Measurements from ENCODE around the gene TRPM8.

The TRPM8 gene

GRCh38 chr2:233922471-233922870, 5.3 kb downstream of the TRPM8 start:
- TF ChIP-seq CTCF (IDR thresholded peaks at IDR 0.05; ENCODE audit: insufficient read depth, missing control alignments) = no peak
- FAIRE-seq = no peak
- no peak for DNase-seq (ENCODE audit: insufficient read length, low spot score)

DNA sequence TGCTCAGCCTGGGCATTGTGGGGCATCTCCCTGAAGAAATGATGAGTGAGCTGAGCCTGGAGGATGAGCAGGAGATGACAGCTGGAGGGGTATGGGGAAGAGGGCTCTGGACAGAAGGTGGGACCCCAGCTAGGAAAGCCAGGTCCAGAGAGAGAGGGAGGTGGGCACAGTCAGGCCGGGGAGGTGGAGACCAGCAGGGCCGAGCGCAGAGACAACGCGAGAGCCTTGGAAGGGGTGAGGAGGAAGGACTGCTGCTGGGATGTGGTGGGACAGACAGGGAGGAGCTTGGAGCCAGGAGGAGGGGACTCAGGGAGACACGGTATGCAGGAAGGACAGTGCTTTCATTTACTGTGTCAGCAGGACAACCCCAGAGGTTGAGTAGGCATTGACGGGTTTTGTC, 8.2 kb downstream of the TRPM8 start:
- TF ChIP-seq CTCF (IDR thresholded peaks at IDR 0.05; ENCODE audit: insufficient read depth, missing control alignments) = no peak
- FAIRE-seq = no peak
- no peak for DNase-seq (ENCODE audit: insufficient read length, low spot score)

DNA sequence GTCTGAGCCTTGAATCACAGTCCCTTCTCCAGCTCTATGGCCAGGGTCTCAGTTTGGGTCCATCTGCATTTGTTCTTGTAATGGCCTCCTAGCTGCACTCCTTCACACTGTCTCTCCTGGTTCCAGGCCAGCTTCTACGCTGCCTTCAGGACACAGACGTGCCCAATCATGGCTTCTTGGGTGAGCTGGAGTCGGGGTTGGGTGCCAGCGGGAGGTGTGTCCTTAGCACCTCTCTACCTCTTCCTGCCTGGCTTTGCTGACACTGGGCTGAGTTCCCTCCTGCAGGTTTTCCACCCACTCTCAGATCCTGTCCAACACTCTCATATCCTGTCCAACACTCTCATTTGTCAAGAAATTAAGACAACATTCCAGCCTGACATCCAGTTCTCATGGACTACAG, 9.6 kb downstream of the TRPM8 start:
- FAIRE-seq (no peak), DNase-seq (ENCODE audit: insufficient read length, low spot score) (no peak)
- TF ChIP-seq CTCF (IDR thresholded peaks at IDR 0.05; ENCODE audit: insufficient read depth, missing control alignments) = no peak

DNA sequence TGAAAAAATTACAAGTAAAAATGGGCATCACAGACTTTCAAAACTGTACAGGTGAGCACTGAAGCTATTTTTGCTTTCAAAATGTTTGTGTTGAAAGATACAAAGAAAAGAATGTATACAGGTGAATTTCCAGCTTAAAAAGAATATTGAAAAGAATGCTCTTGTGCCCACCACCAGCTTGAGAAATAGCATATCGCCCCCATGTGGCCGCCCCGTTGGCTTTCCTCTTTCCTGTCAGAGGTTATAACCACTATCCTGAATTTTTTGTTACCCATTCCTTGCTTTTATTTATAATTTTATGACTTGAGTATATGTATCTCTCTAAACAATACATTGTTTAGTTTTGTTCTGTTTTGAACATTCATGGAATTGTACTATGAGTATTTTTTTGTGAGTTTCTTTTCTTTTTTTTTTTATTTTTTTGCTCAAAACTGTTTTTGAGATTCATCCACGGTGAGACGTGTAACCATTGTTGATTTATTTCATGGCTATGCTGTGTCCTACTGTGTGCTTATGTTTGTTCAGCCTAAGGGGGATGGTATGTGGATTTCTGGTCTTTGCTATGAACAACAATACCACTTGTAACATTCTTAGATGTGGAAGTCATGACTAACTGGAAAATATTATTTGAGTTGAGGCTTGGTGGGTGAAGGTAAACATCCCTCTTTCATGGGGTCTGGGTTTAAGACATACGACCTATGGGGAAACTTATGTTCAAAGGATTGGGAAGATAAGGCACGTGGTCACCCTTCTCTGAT, 11.6 kb downstream of the TRPM8 start:
- peak; percentile 52 for TF ChIP-seq CTCF (IDR thresholded peaks at IDR 0.05; ENCODE audit: insufficient read depth, missing control alignments)
- FAIRE-seq = no peak
- DNase-seq (ENCODE audit: insufficient read length, low spot score) = no peak

DNA sequence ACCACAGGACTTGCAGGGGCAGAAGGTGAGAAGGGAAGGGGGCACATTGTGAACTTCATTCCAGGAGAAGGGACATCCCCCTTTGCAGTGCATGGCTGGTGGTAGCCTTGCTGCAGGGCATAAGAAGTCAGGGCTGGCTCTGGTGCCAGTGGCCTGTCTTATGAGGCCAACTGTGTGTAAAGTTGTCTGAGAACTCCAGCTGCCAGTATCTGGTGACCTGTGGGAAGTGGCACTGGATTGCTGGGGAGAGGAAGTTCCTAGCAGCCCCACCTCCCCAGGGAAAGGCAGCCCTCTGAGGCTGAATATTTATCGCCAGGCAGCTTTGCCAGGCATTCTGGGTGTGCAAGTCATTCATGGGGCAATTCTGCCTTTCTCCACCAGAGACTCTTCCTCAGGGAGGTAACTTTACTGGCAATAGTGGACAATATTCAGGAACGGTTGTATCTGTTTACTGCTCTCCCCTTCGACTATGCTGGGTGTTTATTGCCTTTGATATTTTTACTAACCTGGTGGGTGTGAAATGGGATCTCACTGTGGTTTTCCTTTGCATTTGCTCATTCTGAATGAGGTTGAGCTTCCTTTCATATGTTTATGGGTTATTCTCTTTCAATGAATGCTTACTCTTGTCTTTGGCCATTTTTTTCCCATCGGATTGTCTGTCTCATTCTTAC, 12.3 kb downstream of the TRPM8 start:
- no peak for TF ChIP-seq CTCF (IDR thresholded peaks at IDR 0.05; ENCODE audit: insufficient read depth, missing control alignments)
- DNase-seq (ENCODE audit: insufficient read length, low spot score) (no peak), FAIRE-seq (no peak)

GRCh38 chr2:233934524-233934923, 17.4 kb downstream of the TRPM8 start:
- no peak for FAIRE-seq
- DNase-seq (ENCODE audit: insufficient read length, low spot score) = no peak
- no peak for TF ChIP-seq CTCF (IDR thresholded peaks at IDR 0.05; ENCODE audit: insufficient read depth, missing control alignments)

DNA sequence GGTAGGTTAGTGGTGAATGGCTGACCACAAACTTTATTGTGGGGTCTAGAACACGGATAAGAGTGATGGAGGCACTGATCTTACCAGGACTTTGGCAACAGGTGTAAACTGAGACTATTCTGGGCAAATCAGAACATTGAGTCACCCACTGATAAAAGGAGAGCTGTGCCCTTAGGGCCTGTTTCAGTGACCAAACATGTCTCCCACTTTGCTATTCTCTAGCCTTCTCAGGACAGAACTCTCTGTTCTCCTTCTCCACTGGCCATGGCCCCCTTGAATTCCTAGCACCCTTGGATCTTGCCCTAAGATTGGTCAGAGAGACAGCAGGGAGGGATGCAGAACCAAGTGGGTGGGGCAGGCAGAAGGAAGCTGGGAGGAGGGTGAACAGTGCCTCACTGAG, 18.3 kb downstream of the TRPM8 start:
- FAIRE-seq (no peak), DNase-seq (ENCODE audit: insufficient read length, low spot score) (no peak)
- no peak for TF ChIP-seq CTCF (IDR thresholded peaks at IDR 0.05; ENCODE audit: insufficient read depth, missing control alignments)
